Subcutaneous abdominal adipose tissue (tissue), 5 donors: ENCODE results near the gene PRR23E.

Experiments used
- H3K27ac ChIP-seq: one replicate; pipeline ENCODE4 v1.7.0; 2013; ENCODE audit warnings: low read depth, mild to moderate bottlenecking, inconsistent platforms, low read length, moderate library complexity
- H3K27me3 ChIP-seq, 5 donors: one replicate each; pipeline ENCODE4 v1.7.0; 2013; ENCODE audit warnings: low read length in 5 of 5, inconsistent platforms in 1 of 5; ENCODE audit not compliant: control insufficient read depth in 5 of 5, insufficient read depth in 4 of 5
- H3K36me3 ChIP-seq, 5 donors: one replicate each; pipeline ENCODE4 v1.7.0; 2013; ENCODE audit warnings: low read length in 5 of 5; ENCODE audit not compliant: control insufficient read depth in 5 of 5, insufficient read depth in 5 of 5
- H3K4me1 ChIP-seq, 5 donors: one replicate each; pipeline ENCODE4 v1.7.0; 2013; ENCODE audit warnings: low read length in 5 of 5, mild to moderate bottlenecking in 3 of 5, moderate library complexity in 1 of 5; ENCODE audit not compliant: control insufficient read depth in 5 of 5, insufficient read depth in 5 of 5
- H3K4me3 ChIP-seq, 5 donors: one replicate each; pipeline ENCODE4 v1.7.0; 2013; ENCODE audit warnings: low read length in 5 of 5, low read depth in 1 of 5
- H3K9ac ChIP-seq, 5 donors: one replicate each; pipeline ENCODE4 v1.7.0; 2013; ENCODE audit warnings: low read length in 5 of 5, mild to moderate bottlenecking in 4 of 5, moderate library complexity in 3 of 5
- H3K9me3 ChIP-seq, 5 donors: one replicate each; pipeline ENCODE4 v1.7.0; 2013; ENCODE audit warnings: low read length in 5 of 5; ENCODE audit not compliant: control insufficient read depth in 5 of 5
- donor health status: healthy.
- donor health status: healthy.
- donor health status: healthy.
- donor health status: healthy.
- donor health status: healthy.

Gene PRR23E

DNA sequence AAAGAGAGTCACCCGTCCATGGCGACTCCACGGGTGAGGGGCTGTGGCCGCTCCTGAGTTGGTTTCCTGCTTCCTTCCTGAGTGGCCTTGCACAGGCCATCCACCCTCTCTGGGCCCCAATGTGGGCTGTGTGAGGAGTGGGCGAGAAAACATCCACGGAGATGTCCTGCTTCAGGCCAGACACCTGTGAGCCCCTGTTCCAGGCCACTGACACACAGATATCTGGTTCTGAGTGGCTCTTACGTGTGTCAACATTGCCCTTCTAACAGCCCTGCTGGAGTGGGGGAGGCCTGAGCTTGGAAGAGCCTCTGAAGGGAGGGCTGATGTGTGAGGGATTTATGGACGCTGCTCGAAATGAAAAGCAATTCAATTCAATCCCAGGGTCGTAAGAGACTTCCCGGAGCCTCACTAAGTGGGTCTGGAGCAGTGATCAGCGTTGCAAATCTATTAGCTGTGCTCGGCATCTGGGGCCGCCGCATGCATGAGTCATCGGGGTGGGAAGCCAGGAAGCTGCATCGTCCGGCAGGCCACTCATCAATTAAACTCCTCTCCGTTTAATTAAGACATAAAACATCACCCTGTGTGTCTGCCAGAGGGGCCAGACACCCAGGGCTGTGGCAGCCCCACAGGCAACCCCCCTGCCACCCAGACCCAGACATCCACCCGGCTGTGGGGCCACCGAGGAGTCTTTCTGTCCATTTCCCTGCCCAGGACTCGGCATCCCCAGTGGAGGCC lies 20.0 kb upstream of the PRR23E start:
- Histone ChIP-seq H3K27me3 (peaks cover 0 to 33% (median 24%) of the 10 kb centered on the region in 5 donors), H3K36me3 (no peaks in the 10 kb centered on the region), H3K9ac (no peak overlapping the region), H3K9me3 (no peaks in the 10 kb centered on the region), H3K4me3 (no peak overlapping the region), H3K4me1 (peaks cover 0 to 7% (median 0%) of the 10 kb centered on the region in 5 donors), H3K27ac (no peak overlapping the region)

- peaks cover 0 to 30% (median 24%) of the 10 kb centered on the region in 5 donors for H3K27me3 ChIP-seq
- H3K9me3 ChIP-seq, result no peaks in the 10 kb centered on the region
- H3K4me1 ChIP-seq, result peaks cover 0 to 7% (median 0%) of the 10 kb centered on the region in 5 donors
- no peak overlapping the region for H3K4me3 ChIP-seq
- no peak overlapping the region for H3K9ac ChIP-seq
- H3K27ac ChIP-seq, result no peak overlapping the region
- H3K36me3 ChIP-seq, result no peaks in the 10 kb centered on the region
Observed at GRCh38 chr3:127173516-127174166, 19.3 kb upstream of the PRR23E start.

DNA sequence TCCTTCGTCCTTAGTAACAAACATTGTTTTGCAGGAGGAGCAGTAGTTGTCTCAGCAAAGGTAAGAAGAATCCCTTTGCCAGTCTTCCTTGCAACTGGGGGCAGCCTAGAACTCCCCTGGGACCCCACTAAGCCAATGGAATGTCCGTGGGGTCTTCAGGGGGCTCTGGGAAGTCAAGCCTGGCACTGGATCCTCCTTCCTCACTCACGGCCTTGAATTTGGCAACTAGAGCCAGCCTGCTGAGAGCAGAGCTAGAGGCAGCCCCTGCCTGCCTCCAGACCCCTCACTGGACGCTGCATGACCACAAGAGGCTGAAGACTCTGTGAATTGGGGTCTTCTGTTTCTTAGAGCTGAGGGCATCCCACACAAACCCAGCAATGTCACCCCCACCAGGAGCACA lies 18.6 kb upstream of the PRR23E start:
- H3K27me3 ChIP-seq, result peaks cover 0 to 30% (median 24%) of the 10 kb centered on the region in 5 donors
- peaks cover 0 to under 1% (median 0%) of the 10 kb centered on the region in 5 donors for H3K9me3 ChIP-seq
- H3K4me3 ChIP-seq, result no peak overlapping the region
- H3K9ac ChIP-seq, result no peak overlapping the region
- peaks cover 0 to 7% (median 0%) of the 10 kb centered on the region in 5 donors for H3K4me1 ChIP-seq
- H3K27ac ChIP-seq, result no peak overlapping the region
- no peaks in the 10 kb centered on the region for H3K36me3 ChIP-seq

- H3K27ac ChIP-seq, result no peak overlapping the region
- H3K36me3 ChIP-seq, result no peaks in the 10 kb centered on the region
- H3K9me3 ChIP-seq, result peaks cover 0 to 3% (median 0%) of the 10 kb centered on the region in 5 donors
- no peak overlapping the region for H3K9ac ChIP-seq
- peaks cover 0 to 7% (median 0%) of the 10 kb centered on the region in 5 donors for H3K4me1 ChIP-seq
- H3K27me3 ChIP-seq, result peaks cover 0 to 30% (median 24%) of the 10 kb centered on the region in 5 donors
- no peak overlapping the region for H3K4me3 ChIP-seq
Observed at GRCh38 chr3:127174715-127175140, 18.2 kb upstream of the PRR23E start.

- H3K27ac ChIP-seq, result no peak overlapping the region
- H3K9ac ChIP-seq, result no peak overlapping the region
- no peaks in the 10 kb centered on the region for H3K36me3 ChIP-seq
- no peak overlapping the region for H3K4me3 ChIP-seq
- peaks cover 0 to 30% (median 24%) of the 10 kb centered on the region in 5 donors for H3K27me3 ChIP-seq
- peaks cover 0 to 7% (median 0%) of the 10 kb centered on the region in 5 donors for H3K4me1 ChIP-seq
- peaks cover 0 to 3% (median 0%) of the 10 kb centered on the region in 5 donors for H3K9me3 ChIP-seq
Observed at GRCh38 chr3:127175272-127175671, 17.7 kb upstream of the PRR23E start.

- H3K4me3 ChIP-seq, result no peak overlapping the region
- no peak overlapping the region for H3K27ac ChIP-seq
- H3K9ac ChIP-seq, result no peak overlapping the region
- no peaks in the 10 kb centered on the region for H3K36me3 ChIP-seq
- peaks cover 0 to 15% (median 10%) of the 10 kb centered on the region in 5 donors for H3K27me3 ChIP-seq
- peaks cover 0 to 3% (median 0%) of the 10 kb centered on the region in 5 donors for H3K9me3 ChIP-seq
- peaks cover 0 to 7% (median 0%) of the 10 kb centered on the region in 5 donors for H3K4me1 ChIP-seq
Observed at GRCh38 chr3:127177226-127177625, 15.7 kb upstream of the PRR23E start.

DNA sequence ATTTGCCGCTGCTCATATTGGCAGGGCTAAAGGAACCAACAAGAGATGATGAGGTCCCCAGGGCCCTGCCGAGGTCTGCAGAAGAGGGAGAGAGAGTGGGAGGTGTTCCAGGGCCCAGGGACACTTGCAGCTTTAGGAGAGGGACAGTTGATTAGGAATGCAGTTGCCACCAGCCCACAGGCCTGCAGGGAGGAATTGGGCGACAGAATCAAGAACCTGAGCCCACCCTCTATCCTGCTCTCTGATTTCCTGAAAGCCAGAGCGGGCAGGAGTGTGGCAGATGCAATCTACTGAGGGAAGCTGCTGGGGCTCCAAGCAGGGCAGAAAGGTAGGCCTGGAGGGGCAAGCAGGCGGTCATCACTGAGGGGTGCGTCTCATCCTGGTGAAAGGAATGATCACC lies 12.1 kb upstream of the PRR23E start:
- Histone ChIP-seq H3K27me3 (no peaks in the 10 kb centered on the region), H3K27ac (no peak overlapping the region)

GRCh38 chr3:127182431-127182830 lies 10.5 kb upstream of the PRR23E start:
- H3K9ac ChIP-seq, result no peak overlapping the region
- H3K4me3 ChIP-seq, result no peak overlapping the region
- H3K36me3 ChIP-seq, result no peaks in the 10 kb centered on the region
- H3K4me1 ChIP-seq, result no peaks in the 10 kb centered on the region
- H3K27ac ChIP-seq, result no peak overlapping the region
- no peaks in the 10 kb centered on the region for H3K27me3 ChIP-seq
- H3K9me3 ChIP-seq, result peaks cover 0 to 3% (median 0%) of the 10 kb centered on the region in 5 donors

More for the DNA sequence above, 12.1 kb upstream of the PRR23E start:
- Histone ChIP-seq H3K4me1 (no peaks in the 10 kb centered on the region), H3K36me3 (no peaks in the 10 kb centered on the region), H3K9ac (no peak overlapping the region), H3K9me3 (peaks cover 0 to 3% (median 0%) of the 10 kb centered on the region in 5 donors), H3K4me3 (no peak overlapping the region)

DNA sequence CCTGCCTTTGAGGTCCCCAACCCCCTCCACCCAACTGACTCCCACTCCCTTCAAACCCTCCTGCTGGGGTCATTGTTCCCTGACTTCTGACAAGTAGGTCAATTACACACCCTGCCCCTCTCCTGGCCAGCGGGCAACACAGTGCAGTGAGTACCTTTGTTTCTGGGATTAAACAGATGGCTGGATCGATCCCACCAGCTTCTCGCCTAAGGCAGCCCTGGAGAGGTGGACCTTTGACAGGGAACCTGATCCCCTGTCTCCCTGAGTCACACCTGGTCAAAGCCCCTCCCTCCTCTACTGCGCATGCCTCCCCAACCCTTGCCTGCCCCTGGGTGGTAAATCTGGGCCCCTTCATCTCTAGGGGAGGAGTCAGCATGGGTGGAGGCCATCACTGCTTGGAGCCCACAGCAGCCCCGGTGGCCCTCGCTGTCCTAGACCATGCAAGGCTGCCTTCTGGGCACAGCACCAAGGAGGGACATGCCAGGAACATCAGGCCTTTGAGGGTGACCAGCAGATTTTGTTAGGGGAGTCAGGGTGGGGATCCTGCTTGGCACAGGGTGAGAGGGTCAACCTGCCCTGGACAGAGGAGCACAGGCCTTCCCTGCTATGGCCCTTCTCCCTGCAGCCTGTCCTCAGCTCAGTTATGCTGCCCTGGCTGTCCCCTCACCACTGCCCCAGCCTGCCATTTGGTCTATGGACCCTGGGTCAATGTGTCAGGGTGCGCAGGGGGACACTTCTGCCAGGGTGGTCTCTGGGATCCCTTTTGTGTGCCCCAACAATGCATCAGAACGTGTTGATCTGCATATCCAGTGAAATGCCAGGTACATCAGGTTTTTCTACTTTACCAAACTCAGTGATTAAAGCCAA lies 9.8 kb upstream of the PRR23E start:
- Histone ChIP-seq H3K9ac (no peak overlapping the region), H3K4me1 (no peaks in the 10 kb centered on the region), H3K36me3 (no peaks in the 10 kb centered on the region), H3K27ac (no peak overlapping the region), H3K9me3 (peaks cover 0 to 7% (median 0%) of the 10 kb centered on the region in 5 donors), H3K4me3 (no peak overlapping the region), H3K27me3 (no peaks in the 10 kb centered on the region)
